ENCODE measurements around the gene MYO9A.

- TF ChIP-seq CTCF (IDR thresholded peaks at IDR 0.05) (no peak), POLR2A (IDR thresholded peaks at IDR 0.05) (no peak)
These were observed 329.0 kb downstream of the MYO9A start for GRCh38 chr15:71788646-71789579.

All from body of pancreas (tissue), 4 donors.